Endothelial cell (in vitro differentiated cells): ENCODE results near the gene DAAM1. TPM values are rescaled to one million over a fixed set of nuclear protein-coding genes. Genes with fewer than 3 reads are reported as not detected.

Experiments
- DNase-seq: peaks from one replicate; pipeline ENCODE4 v3.0.0; 2021; ENCODE audit warnings: low spot score
- H3K27ac Mint-ChIP-seq: one replicate; pipeline ENCODE4 v1.8.0; 2021; ENCODE audit warnings: mixed read lengths, inconsistent platforms; ENCODE audit not compliant: unreplicated experiment
- H3K27me3 Mint-ChIP-seq: one replicate; pipeline ENCODE4 v1.8.0; 2021; ENCODE audit warnings: mild to moderate bottlenecking, moderate library complexity, mixed read lengths, inconsistent platforms; ENCODE audit not compliant: unreplicated experiment
- H3K36me3 Mint-ChIP-seq: one replicate; pipeline ENCODE4 v1.8.0; 2021; ENCODE audit warnings: mild to moderate bottlenecking, low read depth, mixed read lengths, inconsistent platforms; ENCODE audit not compliant: unreplicated experiment
- H3K4me1 Mint-ChIP-seq: one replicate; pipeline ENCODE4 v1.8.0; 2021; ENCODE audit warnings: mild to moderate bottlenecking, mixed read lengths, inconsistent platforms; ENCODE audit not compliant: unreplicated experiment
- H3K4me3 Mint-ChIP-seq: one replicate; pipeline ENCODE4 v1.8.0; 2021; ENCODE audit warnings: mild to moderate bottlenecking, mixed read lengths, inconsistent platforms; ENCODE audit not compliant: unreplicated experiment
- H3K9me3 Mint-ChIP-seq: one replicate; pipeline ENCODE4 v1.8.0; 2021; ENCODE audit warnings: mixed read lengths, inconsistent platforms; ENCODE audit not compliant: unreplicated experiment
- total RNA-seq: library from RNA; stranded (reverse); fragmentation: NEBNext Ultra II Directional; extraction: Animal tissue kit (Norgen Biotek cat#: 25700); gene quantifications from one replicate; pipeline ENCODE4 v1.2.1, GENCODE V29; 2021; ENCODE audit not compliant: unreplicated experiment
- TF ChIP-seq, protein P1 (sequence below): fragments of 200-600 bp; sonication (generic); IDR thresholded peaks from one replicate; pipeline ENCODE4 v1.5.0; 2021; ENCODE audit warnings: antibody characterized with exemption; ENCODE audit not compliant: unreplicated experiment

The DAAM1 gene
- total RNA-seq, 1 donor from 2014 or later, result 103 TPM

DNA sequence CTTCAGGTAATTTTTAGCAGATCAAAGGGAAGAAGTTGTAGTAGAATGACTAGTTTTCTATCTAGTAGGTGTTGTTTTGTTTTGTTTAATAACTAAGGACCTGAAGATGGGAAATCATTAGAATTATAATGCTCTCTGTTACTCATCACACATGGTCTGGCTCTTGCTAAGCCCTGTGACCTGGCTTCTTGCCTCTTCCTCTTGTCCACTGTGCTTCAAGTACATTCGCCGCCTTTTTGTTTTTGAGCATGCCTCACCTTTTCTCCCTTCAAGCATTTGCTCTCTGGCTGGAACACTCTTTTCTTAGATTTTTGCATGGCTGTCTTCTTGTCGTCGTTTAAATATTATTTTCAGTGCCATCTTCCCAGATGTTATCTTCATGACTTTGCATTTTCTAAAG, 47.7 kb downstream of the DAAM1 start:
- no peak for DNase-seq
- Mint-ChIP-seq H3K9me3 (no peaks in the 10 kb centered on the region), H3K4me3 (no peak overlapping the region), H3K36me3 (no peaks in the 10 kb centered on the region), H3K27ac (no peak overlapping the region), H3K4me1 (peaks cover 4% of the 10 kb centered on the region), H3K27me3 (no peaks in the 10 kb centered on the region)
- TF ChIP-seq, protein P1, sequence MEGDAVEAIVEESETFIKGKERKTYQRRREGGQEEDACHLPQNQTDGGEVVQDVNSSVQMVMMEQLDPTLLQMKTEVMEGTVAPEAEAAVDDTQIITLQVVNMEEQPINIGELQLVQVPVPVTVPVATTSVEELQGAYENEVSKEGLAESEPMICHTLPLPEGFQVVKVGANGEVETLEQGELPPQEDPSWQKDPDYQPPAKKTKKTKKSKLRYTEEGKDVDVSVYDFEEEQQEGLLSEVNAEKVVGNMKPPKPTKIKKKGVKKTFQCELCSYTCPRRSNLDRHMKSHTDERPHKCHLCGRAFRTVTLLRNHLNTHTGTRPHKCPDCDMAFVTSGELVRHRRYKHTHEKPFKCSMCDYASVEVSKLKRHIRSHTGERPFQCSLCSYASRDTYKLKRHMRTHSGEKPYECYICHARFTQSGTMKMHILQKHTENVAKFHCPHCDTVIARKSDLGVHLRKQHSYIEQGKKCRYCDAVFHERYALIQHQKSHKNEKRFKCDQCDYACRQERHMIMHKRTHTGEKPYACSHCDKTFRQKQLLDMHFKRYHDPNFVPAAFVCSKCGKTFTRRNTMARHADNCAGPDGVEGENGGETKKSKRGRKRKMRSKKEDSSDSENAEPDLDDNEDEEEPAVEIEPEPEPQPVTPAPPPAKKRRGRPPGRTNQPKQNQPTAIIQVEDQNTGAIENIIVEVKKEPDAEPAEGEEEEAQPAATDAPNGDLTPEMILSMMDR, result no peak

DNA sequence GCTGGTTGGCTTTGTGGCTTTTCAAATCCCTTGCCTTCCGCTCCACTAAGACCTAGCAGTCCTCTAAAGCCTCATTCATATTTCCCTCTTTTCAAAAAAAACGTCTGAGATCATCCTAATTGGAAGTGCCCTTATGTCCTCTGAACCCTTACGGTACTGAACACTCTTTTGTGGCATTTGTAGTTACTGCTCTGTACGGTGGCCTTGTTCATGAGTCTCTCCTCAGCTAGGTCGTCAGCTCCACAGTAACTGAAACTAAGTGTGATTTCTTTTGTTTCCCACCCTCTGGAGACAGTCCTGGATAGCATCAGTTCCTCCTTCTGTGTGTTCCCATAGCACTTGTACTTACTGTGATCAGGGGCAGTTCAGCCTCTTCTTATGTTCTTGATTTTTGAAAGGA, 49.7 kb downstream of the DAAM1 start:
- TF ChIP-seq, protein P1, result no peak
- H3K27ac Mint-ChIP-seq, result no peak overlapping the region
- H3K4me3 Mint-ChIP-seq, result no peak overlapping the region
- H3K9me3 Mint-ChIP-seq, result no peaks in the 10 kb centered on the region
- H3K36me3 Mint-ChIP-seq, result peaks cover 6% of the 10 kb centered on the region
- peaks cover 4% of the 10 kb centered on the region for H3K4me1 Mint-ChIP-seq
- no peak for DNase-seq
- no peaks in the 10 kb centered on the region for H3K27me3 Mint-ChIP-seq

DNA sequence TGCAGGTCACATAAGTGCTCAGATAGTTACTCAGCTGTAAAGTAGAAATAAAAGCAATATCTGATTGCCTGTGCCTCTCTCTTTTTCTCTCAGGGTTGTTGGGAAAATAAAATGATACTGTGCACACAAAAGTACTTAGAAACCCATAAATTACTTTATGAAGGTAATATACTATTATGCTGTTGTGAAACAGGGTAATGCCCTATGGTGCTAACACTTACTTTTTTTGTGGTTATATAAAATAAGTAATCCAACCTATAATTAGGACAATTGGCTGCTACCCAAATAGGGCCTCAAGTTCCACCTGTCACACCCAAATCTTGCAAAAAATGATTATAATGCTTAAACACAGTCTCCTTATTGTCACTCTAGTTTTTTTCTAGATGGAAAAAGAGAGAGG, 50.6 kb downstream of the DAAM1 start:
- Mint-ChIP-seq H3K36me3 (peaks cover 6% of the 10 kb centered on the region), H3K4me3 (no peak overlapping the region), H3K27ac (no peak overlapping the region), H3K9me3 (no peaks in the 10 kb centered on the region), H3K4me1 (peaks cover 6% of the 10 kb centered on the region), H3K27me3 (no peaks in the 10 kb centered on the region)
- DNase-seq, result no peak
- TF ChIP-seq, protein P1, result no peak

DNA sequence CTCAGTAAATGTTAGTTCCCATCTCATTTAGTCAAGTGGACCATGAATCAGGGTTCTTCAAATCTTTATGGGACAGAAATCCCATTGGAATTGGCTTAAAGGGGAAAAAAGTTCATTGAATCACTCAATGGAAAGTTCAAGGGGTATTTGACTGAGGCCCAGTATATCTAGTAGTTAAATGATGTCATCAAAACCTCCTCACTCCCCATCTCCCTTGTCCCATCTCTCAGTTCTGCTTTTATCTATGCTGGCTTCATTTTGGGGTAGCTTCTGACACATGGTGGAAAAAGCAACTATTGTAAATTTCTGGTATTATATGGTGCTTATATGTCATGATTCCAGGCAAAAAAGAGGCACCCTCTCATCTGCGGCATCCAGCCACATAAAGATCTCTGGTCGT, 51.9 kb downstream of the DAAM1 start:
- Mint-ChIP-seq H3K27ac (no peak overlapping the region), H3K27me3 (no peaks in the 10 kb centered on the region), H3K36me3 (peaks cover 6% of the 10 kb centered on the region), H3K9me3 (no peaks in the 10 kb centered on the region), H3K4me3 (no peak overlapping the region), H3K4me1 (peaks cover 6% of the 10 kb centered on the region)
- TF ChIP-seq, protein P1, result no peak
- DNase-seq, result no peak

DNA sequence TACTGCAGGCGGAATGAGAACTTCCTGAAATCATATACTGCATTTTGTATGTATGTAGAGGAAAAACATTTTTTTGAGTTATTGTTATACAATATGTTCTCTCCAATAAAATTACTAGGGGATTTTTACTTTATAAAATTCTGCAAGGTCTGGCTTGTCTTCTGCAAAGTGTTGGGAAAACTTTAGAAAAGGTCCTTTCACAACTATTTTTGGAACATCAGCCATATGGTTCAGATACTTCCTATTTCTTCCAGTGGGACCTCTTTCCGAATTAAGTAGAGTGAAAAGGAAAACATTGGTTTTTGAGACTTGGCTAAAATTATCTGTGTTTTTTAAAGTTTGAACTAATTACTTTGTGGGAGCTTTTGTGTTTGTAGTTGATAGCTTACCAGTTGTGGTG, 52.7 kb downstream of the DAAM1 start:
- Mint-ChIP-seq H3K27me3 (no peaks in the 10 kb centered on the region), H3K4me1 (peaks cover 9% of the 10 kb centered on the region), H3K9me3 (no peaks in the 10 kb centered on the region), H3K36me3 (peaks cover 6% of the 10 kb centered on the region), H3K4me3 (no peak overlapping the region), H3K27ac (no peak overlapping the region)
- no peak for DNase-seq
- TF ChIP-seq, protein P1, result no peak
